Pancreas (tissue), 10 donors: ENCODE data around the gene TMEM225. TPM values are rescaled to one million over a fixed set of nuclear protein-coding genes. Genes with fewer than 3 reads are reported as not detected.

Source experiments
- ATAC-seq, 4 donors: fragments of 200-7000 bp; cut with Tn5 transposase; one replicate each; pipeline versions ENCODE4 v1.8.0 to v1.9.1; 2020; ENCODE audit warnings: mild to moderate bottlenecking in 4 of 4, moderate library complexity in 4 of 4
- DNase-seq, 6 donors: peaks; one replicate each; pipeline ENCODE4 v3.0.0-alpha.2; 2020
- FAIRE-seq: peaks from 2 replicates; lab custom pipeline; 2012; peaks lifted over from hg19 to GRCh38; lab: Jason Lieb, UNC
- H3K27ac ChIP-seq, 4 donors: fragments of 200-600 bp; sonication (generic); 1 replicate in 3 of 4; 2 replicates in 1 of 4; pipeline versions ENCODE4 v1.5.0 to v1.8.0; 2020
- H3K27me3 ChIP-seq, 4 donors: fragments of 200-600 bp; one replicate each; pipeline ENCODE4 v1.8.0; 2021
- H3K36me3 ChIP-seq, 3 donors: fragments of 200-600 bp; sonication (generic) in 1 of 3; one replicate each; pipeline versions ENCODE4 v1.5.0 to v1.8.0; 2020 to 2021
- H3K4me1 ChIP-seq, 3 donors: fragments of 200-600 bp; one replicate each; pipeline ENCODE4 v1.8.0; 2021
- H3K4me3 ChIP-seq, 4 donors: fragments of 200-600 bp; sonication (generic) in 2 of 4; one replicate each; pipeline versions ENCODE4 v1.5.0 to v1.8.0; 2020 to 2021
- H3K9me3 ChIP-seq, 4 donors: fragments of 200-600 bp; one replicate each; pipeline ENCODE4 v1.8.0; 2021
- WGBS, 2 donors: extraction: QIAGEN DNeasy Blood & Tissue Kit; methylation state at CpG; one replicate each; pipeline ENCODE4 v1.1.7; 2013; 5-methylcytosine and 5-hydroxymethylcytosine counted together
- intact Hi-C, 3 donors: fragments of 100-400 bp; cut with DNase I; formaldehyde crosslinking; loops; one replicate each; pipeline versions ENCODE4 v1.11.1 to v1.14.2; 2022
- polyA plus RNA-seq, 2 donors: library from polyadenylated mRNA; stranded (reverse); fragments of 200-250 nt; gene quantifications; one replicate each; pipeline ENCODE4 v1.2.3, GENCODE V29; 2013
- total RNA-seq, 6 donors: library from RNA; stranded (reverse); fragmentation: NEBNext Ultra II Directional in 4 of 6; extraction: Animal tissue kit (Norgen Biotek cat#: 25700) in 4 of 6; gene quantifications; one replicate each; pipeline versions ENCODE4 v1.2.1 to v1.2.4, GENCODE V29; 2021 to 2023
- TF ChIP-seq, protein P1 (sequence below), 4 donors: fragments of 200-600 bp; sonication (generic) in 3 of 4; IDR thresholded peaks; one replicate each; pipeline versions ENCODE4 v1.5.0 to v1.8.0; 2021; ENCODE audit warnings: antibody characterized with exemption in 4 of 4
- donor health status: healthy with polysubstance abuse.
- donor health status: DM: no; HTN: no; CAD: no; lungs with moderate emphysema.
- donor health status: DM: no; HTN: no; CAD: no.
- donor health status: control.
- donor health status: control.
- donor health status: Bipolar disorder and iron deficiency.
- donor health status: DM: yes; HTN: yes; CAD: no.
- donor health status: DM: no; HTN: no; CAD: no.
- donor health status: DM: no; HTN: no; CAD: no.
- donor health status: DM: yes; HTN: yes; CAD: no.

Gene TMEM225
- not detected for total RNA-seq
- polyA plus RNA-seq, result not detected

- no peak for FAIRE-seq
- TF ChIP-seq, protein P1, sequence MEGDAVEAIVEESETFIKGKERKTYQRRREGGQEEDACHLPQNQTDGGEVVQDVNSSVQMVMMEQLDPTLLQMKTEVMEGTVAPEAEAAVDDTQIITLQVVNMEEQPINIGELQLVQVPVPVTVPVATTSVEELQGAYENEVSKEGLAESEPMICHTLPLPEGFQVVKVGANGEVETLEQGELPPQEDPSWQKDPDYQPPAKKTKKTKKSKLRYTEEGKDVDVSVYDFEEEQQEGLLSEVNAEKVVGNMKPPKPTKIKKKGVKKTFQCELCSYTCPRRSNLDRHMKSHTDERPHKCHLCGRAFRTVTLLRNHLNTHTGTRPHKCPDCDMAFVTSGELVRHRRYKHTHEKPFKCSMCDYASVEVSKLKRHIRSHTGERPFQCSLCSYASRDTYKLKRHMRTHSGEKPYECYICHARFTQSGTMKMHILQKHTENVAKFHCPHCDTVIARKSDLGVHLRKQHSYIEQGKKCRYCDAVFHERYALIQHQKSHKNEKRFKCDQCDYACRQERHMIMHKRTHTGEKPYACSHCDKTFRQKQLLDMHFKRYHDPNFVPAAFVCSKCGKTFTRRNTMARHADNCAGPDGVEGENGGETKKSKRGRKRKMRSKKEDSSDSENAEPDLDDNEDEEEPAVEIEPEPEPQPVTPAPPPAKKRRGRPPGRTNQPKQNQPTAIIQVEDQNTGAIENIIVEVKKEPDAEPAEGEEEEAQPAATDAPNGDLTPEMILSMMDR (IDR thresholded peaks at IDR 0.05), result no peak
Observed at GRCh38 chr11:123885570-123885969, at the start of gene TMEM225. Gene TMEM225, minus strand, starts transcription at chr11:123885670. Its CDS starts 245 bp downstream, at chr11:123885425.

DNA sequence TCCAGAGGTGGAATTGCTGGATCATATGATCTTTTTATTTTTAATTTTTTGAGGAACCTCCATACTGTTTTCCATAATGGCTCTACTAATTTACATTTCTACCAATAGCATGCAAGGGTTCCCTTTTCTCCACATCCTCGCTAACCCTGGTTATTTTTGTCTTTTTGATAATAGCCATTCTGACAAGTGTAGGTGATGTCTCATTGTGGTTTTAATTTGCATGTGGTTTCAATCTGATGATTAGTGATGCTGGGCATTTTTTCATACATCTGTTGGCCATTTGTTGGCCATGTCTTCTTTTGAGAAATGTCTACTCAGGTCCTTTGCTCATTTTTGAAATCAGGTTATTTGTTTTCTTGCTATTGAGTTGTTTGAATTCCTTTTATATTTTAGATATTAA lies 38.6 kb upstream of the TMEM225 start:
- ATAC-seq, result no peak
- WGBS, 2 donors, result 95 to 97% methylated on average over 1 of the region's 1 CpG
- intact Hi-C loops, result no loop called here
- H3K27me3 ChIP-seq, result no peaks in the 10 kb centered on the region
- no peak overlapping the region for H3K4me3 ChIP-seq
- H3K36me3 ChIP-seq, result no peaks in the 10 kb centered on the region
- H3K4me1 ChIP-seq, result no peaks in the 10 kb centered on the region
- no peaks in the 10 kb centered on the region for H3K9me3 ChIP-seq
- FAIRE-seq, result no peak
- no peak for DNase-seq
- TF ChIP-seq, protein P1 (IDR thresholded peaks at IDR 0.05), result no peak
- no peak overlapping the region for H3K27ac ChIP-seq

More at GRCh38 chr11:123885570-123885969, at the start of gene TMEM225:
- DNase-seq, result no peak
- intact Hi-C loops, result no loop called here
- WGBS, 2 donors, result 92 to 98% methylated on average over 3 of the region's 3 CpGs
- no peaks in the 10 kb centered on the region for H3K36me3 ChIP-seq
- H3K9me3 ChIP-seq, result no peaks in the 10 kb centered on the region
- H3K4me3 ChIP-seq, result no peak within 1 kb of the TSS
- no peaks in the 10 kb centered on the region for H3K4me1 ChIP-seq
- no peak for ATAC-seq
- no peaks in the 10 kb centered on the region for H3K27me3 ChIP-seq
- no peak within 1 kb of the TSS for H3K27ac ChIP-seq

- H3K27ac ChIP-seq, result no peak overlapping the region
- FAIRE-seq (no peak), DNase-seq (no peak), ATAC-seq (peak in 3 of 4 donors; percentile 40 to 66 (median 57))
- H3K4me1 ChIP-seq, result no peaks in the 10 kb centered on the region
- TF ChIP-seq, protein P1 (IDR thresholded peaks at IDR 0.05), result no peak
- H3K27me3 ChIP-seq, result no peaks in the 10 kb centered on the region
- intact Hi-C loops, result no loop called here
- H3K9me3 ChIP-seq, result no peaks in the 10 kb centered on the region
- H3K36me3 ChIP-seq, result no peaks in the 10 kb centered on the region
- 43 to 44% methylated on average over 3 of the region's 3 CpGs for WGBS, 2 donors
- no peak overlapping the region for H3K4me3 ChIP-seq
Observed at GRCh38 chr11:123920943-123921342, 35.5 kb upstream of the TMEM225 start.

DNA sequence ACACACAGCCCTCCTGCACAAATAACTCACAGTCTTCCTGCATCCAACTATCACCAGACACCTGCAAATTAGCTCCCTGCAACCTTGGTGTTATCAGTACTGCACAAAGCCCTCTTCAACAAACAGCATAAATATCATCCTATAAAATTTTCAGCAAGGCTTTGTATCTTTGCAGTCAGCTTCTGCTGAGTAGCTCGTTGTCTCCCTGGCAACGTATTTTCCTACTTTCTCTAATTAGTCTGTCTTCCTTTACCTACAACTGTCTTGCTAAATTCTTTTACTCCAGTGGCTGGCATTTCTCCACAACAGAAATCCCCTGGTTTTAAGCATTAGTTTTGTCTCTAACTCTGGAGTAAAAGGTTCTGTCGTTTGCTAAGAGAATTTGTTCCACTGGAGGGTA lies 20.4 kb upstream of the TMEM225 start:
- H3K27ac ChIP-seq, result no peak overlapping the region
- intact Hi-C loops, result no loop called here
- DNase-seq (no peak), ATAC-seq (no peak), FAIRE-seq (no peak)
- H3K36me3 ChIP-seq, result no peaks in the 10 kb centered on the region
- H3K4me3 ChIP-seq, result no peak overlapping the region
- no peaks in the 10 kb centered on the region for H3K4me1 ChIP-seq
- 57 to 64% methylated on average over 3 of the region's 3 CpGs for WGBS, 2 donors
- TF ChIP-seq, protein P1 (IDR thresholded peaks at IDR 0.05), result no peak
- H3K27me3 ChIP-seq, result no peaks in the 10 kb centered on the region
- no peaks in the 10 kb centered on the region for H3K9me3 ChIP-seq

DNA sequence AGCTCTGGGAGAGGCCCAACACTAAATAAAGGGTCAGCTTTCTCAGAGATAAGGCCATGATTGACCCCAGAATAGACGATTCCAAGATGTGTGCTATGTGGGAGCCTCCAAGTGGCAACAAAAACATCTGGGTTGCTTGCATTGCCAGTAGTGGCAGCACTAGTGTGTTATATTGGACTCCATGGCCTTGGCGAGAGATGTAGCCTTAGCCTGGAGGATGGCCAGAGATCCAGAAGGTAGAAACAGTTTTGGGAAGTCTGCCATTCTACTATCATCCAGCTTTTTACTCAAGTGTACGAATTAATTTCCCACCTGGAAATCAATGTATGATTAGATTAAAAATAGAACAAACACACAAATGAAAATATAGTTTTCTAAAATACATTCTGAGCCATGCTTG lies 19.5 kb upstream of the TMEM225 start:
- no peaks in the 10 kb centered on the region for H3K36me3 ChIP-seq
- DNase-seq (peak in 3 of 6 donors; percentile 19 to 30 (median 22)), FAIRE-seq (no peak), ATAC-seq (peak; percentile 52 to 84 (median 72))
- TF ChIP-seq, protein P1 (IDR thresholded peaks at IDR 0.05), result no peak
- no peaks in the 10 kb centered on the region for H3K4me1 ChIP-seq
- H3K9me3 ChIP-seq, result no peaks in the 10 kb centered on the region
- H3K4me3 ChIP-seq, result no peak overlapping the region
- no peak overlapping the region for H3K27ac ChIP-seq
- intact Hi-C loops, result no loop called here
- H3K27me3 ChIP-seq, result no peaks in the 10 kb centered on the region
- 17 to 27% methylated on average over 3 of the region's 3 CpGs for WGBS, 2 donors
